ENCODE data around the gene SORCS1.

The SORCS1 gene

GRCh38 chr10:107103174-107104025 is 61.1 kb downstream of the SORCS1 start:
- CTCF ChIA-PET, result interaction anchor here (0.8 kb wide), 1 partner anchor 307 kb away, joined by 3 read pairs; no protein-coding TSS in a partner anchor
- POLR2A ChIA-PET, result no interaction called here
- TF ChIP-seq ZNF248 (tag by site-specific recombination; IDR thresholded peaks at IDR 0.05), result no peak
- no peak for TF ChIP-seq ZBTB11 (tag by site-specific recombination; conservative IDR thresholded peaks at IDR 0.05; ENCODE audit: low read depth)
- TF ChIP-seq, protein P1, sequence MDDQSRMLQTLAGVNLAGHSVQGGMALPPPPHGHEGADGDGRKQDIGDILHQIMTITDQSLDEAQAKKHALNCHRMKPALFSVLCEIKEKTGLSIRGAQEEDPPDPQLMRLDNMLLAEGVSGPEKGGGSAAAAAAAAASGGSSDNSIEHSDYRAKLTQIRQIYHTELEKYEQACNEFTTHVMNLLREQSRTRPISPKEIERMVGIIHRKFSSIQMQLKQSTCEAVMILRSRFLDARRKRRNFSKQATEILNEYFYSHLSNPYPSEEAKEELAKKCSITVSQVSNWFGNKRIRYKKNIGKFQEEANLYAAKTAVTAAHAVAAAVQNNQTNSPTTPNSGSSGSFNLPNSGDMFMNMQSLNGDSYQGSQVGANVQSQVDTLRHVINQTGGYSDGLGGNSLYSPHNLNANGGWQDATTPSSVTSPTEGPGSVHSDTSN (CRISPR knock-in tag; IDR thresholded peaks at IDR 0.05), result no peak
- no peak for TF ChIP-seq ZNF214 (tag by site-specific recombination; IDR thresholded peaks at IDR 0.05; ENCODE audit: borderline replicate concordance)
- no peak for TF ChIP-seq MYNN (tag by site-specific recombination; IDR thresholded peaks at IDR 0.05; ENCODE audit: borderline replicate concordance)
- TF ChIP-seq, protein P2, sequence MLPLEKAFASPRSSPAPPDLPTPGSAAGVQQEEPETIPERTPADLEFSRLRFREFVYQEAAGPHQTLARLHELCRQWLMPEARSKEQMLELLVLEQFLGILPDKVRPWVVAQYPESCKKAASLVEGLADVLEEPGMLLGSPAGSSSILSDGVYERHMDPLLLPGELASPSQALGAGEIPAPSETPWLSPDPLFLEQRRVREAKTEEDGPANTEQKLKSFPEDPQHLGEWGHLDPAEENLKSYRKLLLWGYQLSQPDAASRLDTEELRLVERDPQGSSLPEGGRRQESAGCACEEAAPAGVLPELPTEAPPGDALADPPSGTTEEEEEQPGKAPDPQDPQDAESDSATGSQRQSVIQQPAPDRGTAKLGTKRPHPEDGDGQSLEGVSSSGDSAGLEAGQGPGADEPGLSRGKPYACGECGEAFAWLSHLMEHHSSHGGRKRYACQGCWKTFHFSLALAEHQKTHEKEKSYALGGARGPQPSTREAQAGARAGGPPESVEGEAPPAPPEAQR (tag by site-specific recombination; IDR thresholded peaks at IDR 0.05), result no peak
- TF ChIP-seq ZNF580 (tag by site-specific recombination; IDR thresholded peaks at IDR 0.05), result no peak
- TF ChIP-seq ZXDB (tag by site-specific recombination; IDR thresholded peaks at IDR 0.05), result no peak
- no peak for TF ChIP-seq ZFP37 (tag by site-specific recombination; IDR thresholded peaks at IDR 0.05)
- TF ChIP-seq SETDB1 (IDR thresholded peaks at IDR 0.05; ENCODE audit: insufficient read length, low read length), result no peak
- no peak for TF ChIP-seq ZNF658 (tag by site-specific recombination; IDR thresholded peaks at IDR 0.05)
- no peak for TF ChIP-seq ZNF19 (tag by site-specific recombination; IDR thresholded peaks at IDR 0.05; ENCODE audit: low read depth)
- TF ChIP-seq ZNF596 (tag by site-specific recombination; IDR thresholded peaks at IDR 0.05), result no peak
- TF ChIP-seq ZNF777 (tag by site-specific recombination; IDR thresholded peaks at IDR 0.05; ENCODE audit: borderline replicate concordance), result no peak
- TF ChIP-seq, protein P3, sequence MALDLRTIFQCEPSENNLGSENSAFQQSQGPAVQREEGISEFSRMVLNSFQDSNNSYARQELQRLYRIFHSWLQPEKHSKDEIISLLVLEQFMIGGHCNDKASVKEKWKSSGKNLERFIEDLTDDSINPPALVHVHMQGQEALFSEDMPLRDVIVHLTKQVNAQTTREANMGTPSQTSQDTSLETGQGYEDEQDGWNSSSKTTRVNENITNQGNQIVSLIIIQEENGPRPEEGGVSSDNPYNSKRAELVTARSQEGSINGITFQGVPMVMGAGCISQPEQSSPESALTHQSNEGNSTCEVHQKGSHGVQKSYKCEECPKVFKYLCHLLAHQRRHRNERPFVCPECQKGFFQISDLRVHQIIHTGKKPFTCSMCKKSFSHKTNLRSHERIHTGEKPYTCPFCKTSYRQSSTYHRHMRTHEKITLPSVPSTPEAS (tag by site-specific recombination; IDR thresholded peaks at IDR 0.05), result no peak
- TF ChIP-seq ZNF2 (tag by site-specific recombination; IDR thresholded peaks at IDR 0.05), result no peak
- Histone ChIP-seq H3K27ac (ENCODE audit: extremely low read depth, low read depth, low read length) (no peak overlapping the region), H3K4me1 (ENCODE audit: control insufficient read depth, insufficient read depth, low read length) (0 out of 2 replicates have a peak, but pooled peaks cover under 1% of the 10 kb centered on the region), H3K36me3 (ENCODE audit: control insufficient read depth in 2 of 2, insufficient read depth in 1 of 2, low read length in 2 of 2) (no peaks in the 10 kb centered on the region), H3K4me3 (ENCODE audit: low read depth, low read length) (no peak overlapping the region), H3K9me3 (ENCODE audit: control insufficient read depth, insufficient read depth, low read depth, low read length) (no peaks in the 10 kb centered on the region)

GRCh38 chr10:107098326-107098725 is 66.2 kb downstream of the SORCS1 start:
- no peak overlapping the region for H3K4me3 ChIP-seq (ENCODE audit: low read depth, low read length)
- no peaks in the 10 kb centered on the region for H3K36me3 ChIP-seq (ENCODE audit: control insufficient read depth in 2 of 2, insufficient read depth in 1 of 2, low read length in 2 of 2)
- H3K9me3 ChIP-seq (ENCODE audit: control insufficient read depth, insufficient read depth, low read depth, low read length), result no peaks in the 10 kb centered on the region
- CTCF ChIA-PET, result no interaction called here
- POLR2A ChIA-PET, result no interaction called here
- no peak overlapping the region for H3K27ac ChIP-seq (ENCODE audit: extremely low read depth, low read depth, low read length)
- H3K4me1 ChIP-seq (ENCODE audit: control insufficient read depth, insufficient read depth, low read length), result 0 out of 2 replicates have a peak, but pooled peaks cover 4% of the 10 kb centered on the region
- no peak for TF ChIP-seq ZNF670 (tag by site-specific recombination; IDR thresholded peaks at IDR 0.05; ENCODE audit: low read depth)
- TF ChIP-seq TCF7L2 (IDR thresholded peaks at IDR 0.05; ENCODE audit: borderline replicate concordance, low read depth, low read length), result no peak
- TF ChIP-seq, protein P4, sequence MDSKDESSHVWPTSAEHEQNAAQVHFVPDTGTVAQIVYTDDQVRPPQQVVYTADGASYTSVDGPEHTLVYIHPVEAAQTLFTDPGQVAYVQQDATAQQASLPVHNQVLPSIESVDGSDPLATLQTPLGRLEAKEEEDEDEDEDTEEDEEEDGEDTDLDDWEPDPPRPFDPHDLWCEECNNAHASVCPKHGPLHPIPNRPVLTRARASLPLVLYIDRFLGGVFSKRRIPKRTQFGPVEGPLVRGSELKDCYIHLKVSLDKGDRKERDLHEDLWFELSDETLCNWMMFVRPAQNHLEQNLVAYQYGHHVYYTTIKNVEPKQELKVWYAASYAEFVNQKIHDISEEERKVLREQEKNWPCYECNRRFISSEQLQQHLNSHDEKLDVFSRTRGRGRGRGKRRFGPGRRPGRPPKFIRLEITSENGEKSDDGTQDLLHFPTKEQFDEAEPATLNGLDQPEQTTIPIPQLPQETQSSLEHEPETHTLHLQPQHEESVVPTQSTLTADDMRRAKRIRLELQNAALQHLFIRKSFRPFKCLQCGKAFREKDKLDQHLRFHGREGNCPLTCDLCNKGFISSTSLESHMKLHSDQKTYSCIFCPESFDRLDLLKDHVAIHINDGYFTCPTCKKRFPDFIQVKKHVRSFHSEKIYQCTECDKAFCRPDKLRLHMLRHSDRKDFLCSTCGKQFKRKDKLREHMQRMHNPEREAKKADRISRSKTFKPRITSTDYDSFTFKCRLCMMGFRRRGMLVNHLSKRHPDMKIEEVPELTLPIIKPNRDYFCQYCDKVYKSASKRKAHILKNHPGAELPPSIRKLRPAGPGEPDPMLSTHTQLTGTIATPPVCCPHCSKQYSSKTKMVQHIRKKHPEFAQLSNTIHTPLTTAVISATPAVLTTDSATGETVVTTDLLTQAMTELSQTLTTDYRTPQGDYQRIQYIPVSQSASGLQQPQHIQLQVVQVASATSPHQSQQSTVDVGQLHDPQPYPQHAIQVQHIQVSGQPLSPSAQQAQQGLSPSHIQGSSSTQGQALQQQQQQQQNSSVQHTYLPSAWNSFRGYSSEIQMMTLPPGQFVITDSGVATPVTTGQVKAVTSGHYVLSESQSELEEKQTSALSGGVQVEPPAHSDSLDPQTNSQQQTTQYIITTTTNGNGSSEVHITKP (tag by site-specific recombination; IDR thresholded peaks at IDR 0.05), result no peak

Data from HEK293 (cell line).